Osteocyte (in vitro differentiated cells): Measurements from ENCODE around the gene SAMHD1. TPM values are rescaled to one million over a fixed set of nuclear protein-coding genes. Genes with fewer than 3 reads are reported as not detected.

ENCODE experiments used
- DNase-seq: peaks from one replicate; pipeline ENCODE4 v3.0.0; 2021; ENCODE audit warnings: mixed read lengths; ENCODE audit not compliant: unreplicated experiment; ENCODE audit errors: extremely low spot score
- H3K27ac Mint-ChIP-seq: one replicate; pipeline ENCODE4 v1.8.0; 2021; ENCODE audit warnings: mild to moderate bottlenecking, mixed read lengths; ENCODE audit not compliant: unreplicated experiment
- H3K27me3 Mint-ChIP-seq: one replicate; pipeline ENCODE4 v1.8.0; 2021; ENCODE audit warnings: mixed read lengths; ENCODE audit not compliant: unreplicated experiment
- H3K36me3 Mint-ChIP-seq: one replicate; pipeline ENCODE4 v1.8.0; 2021; ENCODE audit warnings: mixed read lengths; ENCODE audit not compliant: unreplicated experiment
- H3K4me1 Mint-ChIP-seq: one replicate; pipeline ENCODE4 v1.8.0; 2021; ENCODE audit warnings: mixed read lengths; ENCODE audit not compliant: unreplicated experiment
- H3K4me3 Mint-ChIP-seq: one replicate; pipeline ENCODE4 v1.8.0; 2021; ENCODE audit warnings: mild to moderate bottlenecking, moderate library complexity, mixed read lengths; ENCODE audit not compliant: unreplicated experiment
- H3K9me3 Mint-ChIP-seq: one replicate; pipeline ENCODE4 v1.8.0; 2021; ENCODE audit warnings: mixed read lengths; ENCODE audit not compliant: unreplicated experiment
- CTCF ChIP-seq: fragments of 200-600 bp; sonication (generic); IDR thresholded peaks from 2 replicates; pipeline ENCODE4 v1.5.0; 2021; ENCODE audit warnings: antibody characterized with exemption, mild to moderate bottlenecking, moderate library complexity
- total RNA-seq: library from RNA; stranded (reverse); gene quantifications from 2 replicates; pipeline ENCODE4 v1.2.1, GENCODE V29; 2021

Gene SAMHD1
- total RNA-seq, 1 donor from 2014 or later: 19.5 TPM

- no peak for DNase-seq
- Mint-ChIP-seq H3K4me3 (no peak overlapping the region), H3K4me1 (peaks cover 55% of the 10 kb centered on the region), H3K9me3 (no peaks in the 10 kb centered on the region), H3K27ac (peak overlapping the region; percentile 73), H3K27me3 (no peaks in the 10 kb centered on the region), H3K36me3 (peaks cover 7% of the 10 kb centered on the region)
- no peak for TF ChIP-seq CTCF
Observed at GRCh38 chr20:36849333-36850065, 102.0 kb downstream of the SAMHD1 start.

- DNase-seq: no peak
- Mint-ChIP-seq H3K4me1 (peaks cover 51% of the 10 kb centered on the region), H3K4me3 (no peak overlapping the region), H3K9me3 (no peaks in the 10 kb centered on the region), H3K36me3 (peaks cover 7% of the 10 kb centered on the region), H3K27ac (peak overlapping the region; percentile 94), H3K27me3 (no peaks in the 10 kb centered on the region)
- TF ChIP-seq CTCF: no peak
Observed at GRCh38 chr20:36848677-36849076, 102.8 kb downstream of the SAMHD1 start.

GRCh38 chr20:36848078-36848660 lies 103.3 kb downstream of the SAMHD1 start:
- peaks cover 7% of the 10 kb centered on the region for H3K36me3 Mint-ChIP-seq
- no peak for TF ChIP-seq CTCF
- no peak overlapping the region for H3K4me3 Mint-ChIP-seq
- no peak for DNase-seq
- no peaks in the 10 kb centered on the region for H3K27me3 Mint-ChIP-seq
- H3K4me1 Mint-ChIP-seq: peaks cover 53% of the 10 kb centered on the region
- peak overlapping the region; percentile 94 for H3K27ac Mint-ChIP-seq
- no peaks in the 10 kb centered on the region for H3K9me3 Mint-ChIP-seq

- DNase-seq: no peak
- Mint-ChIP-seq H3K27me3 (no peaks in the 10 kb centered on the region), H3K36me3 (peaks cover 7% of the 10 kb centered on the region), H3K4me3 (no peak overlapping the region), H3K27ac (peak overlapping the region; percentile 94), H3K4me1 (peaks cover 55% of the 10 kb centered on the region), H3K9me3 (no peaks in the 10 kb centered on the region)
- no peak for TF ChIP-seq CTCF
Observed at GRCh38 chr20:36847710-36848040, 103.8 kb downstream of the SAMHD1 start.

GRCh38 chr20:36847009-36847709 lies 104.3 kb downstream of the SAMHD1 start:
- no peak for DNase-seq
- H3K4me1 Mint-ChIP-seq: peaks cover 60% of the 10 kb centered on the region
- peaks cover 7% of the 10 kb centered on the region for H3K36me3 Mint-ChIP-seq
- no peaks in the 10 kb centered on the region for H3K27me3 Mint-ChIP-seq
- peak overlapping the region; percentile 63 for H3K27ac Mint-ChIP-seq
- H3K4me3 Mint-ChIP-seq: no peak overlapping the region
- H3K9me3 Mint-ChIP-seq: no peaks in the 10 kb centered on the region
- TF ChIP-seq CTCF: no peak
